Measurements from ENCODE around the gene STAT4.

GRCh38 chr2:191001624-191002023 is 149.2 kb downstream of the STAT4 start:
- TF ChIP-seq CTCF (IDR thresholded peaks at IDR 0.05): no peak
- TF ChIP-seq POLR2A (IDR thresholded peaks at IDR 0.05): no peak
- no peak for TF ChIP-seq EP300 (IDR thresholded peaks at IDR 0.05)
